GM23248 (cell line): ENCODE results near the gene B9D1. TPM values are rescaled to one million over a fixed set of nuclear protein-coding genes. Genes with fewer than 3 reads are reported as not detected.

Experiments
- DNase-seq: peaks from one replicate; pipeline ENCODE4 v3.0.0-alpha.2; 2015
- H2AFZ ChIP-seq: fragments of 200-600 bp; sonication (generic); 2 replicates; pipeline ENCODE4 v1.6.1; 2016; ENCODE audit warnings: antibody characterized with exemption
- H3F3A ChIP-seq: fragments of 200-600 bp; sonication (generic); 2 replicates; pipeline ENCODE4 v1.6.1; 2016; ENCODE audit warnings: mild to moderate bottlenecking, antibody characterized with exemption, mixed run types; ENCODE audit not compliant: insufficient read depth
- H3K27ac ChIP-seq: fragments of 200-600 bp; sonication (generic); 2 replicates; pipeline ENCODE4 v1.5.1; 2016; ENCODE audit warnings: mild to moderate bottlenecking
- H3K27me3 ChIP-seq: fragments of 200-600 bp; sonication (generic); replicated peaks from 2 replicates; pipeline ENCODE4 v1.6.1; 2016; ENCODE audit warnings: mild to moderate bottlenecking; ENCODE audit not compliant: insufficient read depth
- H3K36me3 ChIP-seq: fragments of 200-600 bp; sonication (generic); 2 replicates; pipeline ENCODE4 v1.6.1; 2016; ENCODE audit warnings: low read depth, mild to moderate bottlenecking
- H3K4me1 ChIP-seq: fragments of 200-600 bp; sonication (generic); 2 replicates; pipeline ENCODE4 v1.6.1; 2016; ENCODE audit warnings: mild to moderate bottlenecking; ENCODE audit not compliant: insufficient read depth
- H3K4me2 ChIP-seq: fragments of 200-600 bp; sonication (generic); one replicate; pipeline ENCODE4 v1.6.1; 2016; ENCODE audit warnings: mild to moderate bottlenecking; ENCODE audit not compliant: unreplicated experiment
- H3K4me3 ChIP-seq: fragments of 200-600 bp; sonication (generic); 2 replicates; pipeline ENCODE4 v1.5.1; 2016; ENCODE audit warnings: mild to moderate bottlenecking
- H3K79me2 ChIP-seq: fragments of 200-600 bp; sonication (generic); 2 replicates; pipeline ENCODE4 v1.6.1; 2016; ENCODE audit warnings: mild to moderate bottlenecking; ENCODE audit not compliant: insufficient read depth
- H3K9ac ChIP-seq: fragments of 200-600 bp; sonication (generic); 2 replicates; pipeline ENCODE4 v1.6.1; 2016; ENCODE audit warnings: mild to moderate bottlenecking
- H3K9me2 ChIP-seq: fragments of 200-600 bp; sonication (generic); 2 replicates; pipeline ENCODE4 v1.6.1; 2016; ENCODE audit warnings: mixed run types, mild to moderate bottlenecking, moderate library complexity; ENCODE audit not compliant: insufficient read depth
- H3K9me3 ChIP-seq: fragments of 200-600 bp; sonication (generic); one replicate; pipeline ENCODE4 v1.6.1; 2017; ENCODE audit warnings: low read depth
- H4K20me1 ChIP-seq: fragments of 200-600 bp; sonication (generic); 2 replicates; pipeline ENCODE4 v1.6.0; 2016; ENCODE audit not compliant: insufficient read depth
- EZH2 ChIP-seq: fragments of 200-600 bp; sonication (generic); IDR thresholded peaks from 2 replicates; pipeline ENCODE4 v1.6.1; 2018; ENCODE audit warnings: antibody characterized with exemption, mild to moderate bottlenecking; ENCODE audit not compliant: insufficient read depth, poor library complexity, severe bottlenecking
- EZH2phosphoT487 ChIP-seq: fragments of 200-600 bp; sonication (generic); IDR thresholded peaks from 2 replicates; pipeline ENCODE4 v1.6.1; 2018; ENCODE audit warnings: antibody characterized with exemption, moderate library complexity, mild to moderate bottlenecking, low read depth; ENCODE audit not compliant: insufficient read depth
- WGBS, 2 experiments: methylation state at CpG; one replicate each; pipeline ENCODE4 v1.1.6; 2015 to 2017; ENCODE audit warnings: low lambda C conversion rate in 2 of 2, low coverage in 1 of 2; ENCODE audit errors: missing lambda C conversion rate in 2 of 2; 5-methylcytosine and 5-hydroxymethylcytosine counted together
- in situ Hi-C: fragments of 300-500 bp; cut with MboI; formaldehyde crosslinking; loops from 2 replicates; pipeline ENCODE4 v1.15.0; 2020
- polyA plus RNA-seq: library from polyadenylated mRNA; unstranded; fragments of >200 nt; fragmentation: Nextera tagmentation; extraction: Ambion mirVana; gene quantifications from 2 replicates; pipeline ENCODE4 v1.2.1, GENCODE V29; 2016
- total RNA-seq: library from RNA; depleted of rRNA; stranded (reverse); fragments of >200 nt; shearing (Covaris generic); gene quantifications from 2 replicates; pipeline ENCODE4 v1.2.3, GENCODE V29; 2014

Gene B9D1
- total and polyA plus RNA-seq, 2 experiments from 2014 or later = 15.5 to 24.4 TPM

- no peak for TF ChIP-seq EZH2phosphoT487
- no peak for TF ChIP-seq EZH2
- WGBS, 2 experiments = 76 to 79% methylated on average over 14 of the region's 14 CpGs
- Histone ChIP-seq H3K36me3 (no peaks in the 10 kb centered on the region), H3K79me2 (no peaks in the 10 kb centered on the region), H3K9ac (no peak overlapping the region), H3K27ac (no peak overlapping the region), H3F3A (peaks cover 5% of the 10 kb centered on the region), H3K4me2 (no peak overlapping the region), H2AFZ (no peak overlapping the region), H3K4me1 (peaks cover 7% of the 10 kb centered on the region; the same call in 1 of the 2 replicates), H4K20me1 (no peaks in the 10 kb centered on the region), H3K9me2 (no peaks in the 10 kb centered on the region), H3K27me3 (no peaks in the 10 kb centered on the region), H3K4me3 (no peak overlapping the region), H3K9me3 (no peaks in the 10 kb centered on the region)
- in situ Hi-C loops = loop anchor here (5.0 to 25.0 kb wide), 3 partner anchors 87 to 400 kb away; no protein-coding TSS in a partner anchor
- DNase-seq = peak; percentile 51
Measured at GRCh38 chr17:19364699-19365498, 2.4 kb upstream of the B9D1 start.

- Histone ChIP-seq H3K27ac (no peak overlapping the region), H2AFZ (no peak overlapping the region), H4K20me1 (no peaks in the 10 kb centered on the region), H3K4me2 (no peak overlapping the region), H3K4me1 (peaks cover 7% of the 10 kb centered on the region; the same call in 1 of the 2 replicates), H3K4me3 (no peak overlapping the region), H3K9me3 (no peaks in the 10 kb centered on the region), H3F3A (peaks cover 4% of the 10 kb centered on the region), H3K79me2 (no peaks in the 10 kb centered on the region), H3K9me2 (no peaks in the 10 kb centered on the region), H3K9ac (no peak overlapping the region), H3K36me3 (no peaks in the 10 kb centered on the region), H3K27me3 (no peaks in the 10 kb centered on the region)
- no peak for DNase-seq
- WGBS, 2 experiments = 62 to 65% methylated on average over 6 of the region's 6 CpGs
- in situ Hi-C loops = loop anchor here (10.0 to 25.0 kb wide), 2 partner anchors 299 to 401 kb away; no protein-coding TSS in a partner anchor
- TF ChIP-seq EZH2phosphoT487 (no peak), EZH2 (no peak)
Measured at GRCh38 chr17:19363460-19364035, 1.0 kb upstream of the B9D1 start.

- Histone ChIP-seq H3K36me3 (no peaks in the 10 kb centered on the region), H4K20me1 (no peaks in the 10 kb centered on the region), H2AFZ (peak overlapping the region; percentile 87), H3K9me2 (no peaks in the 10 kb centered on the region), H3K9ac (peak overlapping the region; percentile 88; the same call in 1 of the 2 replicates), H3K27ac (no peak overlapping the region), H3K4me1 (peaks cover 7% of the 10 kb centered on the region; the same call in 1 of the 2 replicates), H3K4me3 (peak overlapping the region; percentile 76), H3K27me3 (no peaks in the 10 kb centered on the region), H3F3A (no peaks in the 10 kb centered on the region; the same call in 1 of the 2 replicates), H3K4me2 (peak overlapping the region; percentile 77), H3K9me3 (no peaks in the 10 kb centered on the region), H3K79me2 (no peaks in the 10 kb centered on the region)
- no peak for DNase-seq
- no peak for TF ChIP-seq EZH2phosphoT487
- in situ Hi-C loops = loop anchor here (10.0 to 25.0 kb wide), 2 partner anchors 299 to 402 kb away; no protein-coding TSS in a partner anchor
- WGBS, 2 experiments = 20 to 21% methylated on average over 14 of the region's 14 CpGs
Measured at GRCh38 chr17:19363114-19363438, 553 bp upstream of the B9D1 start.

GRCh38 chr17:19361944-19362276 is 613 bp downstream of the B9D1 start:
- DNase-seq = no peak
- H3K4me3 ChIP-seq = peak overlapping the region; percentile 76
- H3K9ac ChIP-seq = peak overlapping the region; percentile 88
- H3K27me3 ChIP-seq = no peaks in the 10 kb centered on the region
- no peaks in the 10 kb centered on the region for H3K79me2 ChIP-seq
- TF ChIP-seq EZH2 (no peak), EZH2phosphoT487 (no peak)
- peak overlapping the region; percentile 87 for H2AFZ ChIP-seq
- H3K36me3 ChIP-seq = no peaks in the 10 kb centered on the region
- peak overlapping the region; percentile 77 for H3K4me2 ChIP-seq
- no peaks in the 10 kb centered on the region for H3K9me2 ChIP-seq
- in situ Hi-C loops = loop anchor here (10.0 to 25.0 kb wide), 2 partner anchors 300 to 403 kb away; no protein-coding TSS in a partner anchor
- H3K27ac ChIP-seq = peak overlapping the region; percentile 71
- no peaks in the 10 kb centered on the region for H3K9me3 ChIP-seq
- no peaks in the 10 kb centered on the region for H3F3A ChIP-seq
- 11 to 15% methylated on average over 16 of the region's 16 CpGs for WGBS, 2 experiments
- H3K4me1 ChIP-seq = peaks cover 7% of the 10 kb centered on the region; the same call in 1 of the 2 replicates
- no peaks in the 10 kb centered on the region for H4K20me1 ChIP-seq
